ENCODE results near the gene CDH4.

DNA sequence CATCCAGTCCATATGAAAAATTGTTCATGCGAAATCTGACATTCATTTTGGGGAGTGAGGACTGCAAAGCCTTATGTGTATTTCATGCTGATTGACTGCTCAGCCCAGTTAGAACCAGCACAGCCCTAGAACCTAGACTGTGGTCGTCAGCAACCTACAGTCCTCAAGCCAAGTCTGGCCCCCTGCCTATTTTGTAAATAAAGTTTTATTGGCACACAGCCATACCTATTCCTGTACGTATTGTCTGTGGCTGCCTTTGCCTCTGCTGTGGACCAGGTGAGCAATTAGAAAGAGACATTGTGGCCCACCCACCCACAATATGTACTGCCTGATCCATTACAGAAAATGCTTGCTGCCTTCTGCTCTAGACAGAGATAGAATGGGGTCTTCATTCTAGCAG lies 422.6 kb downstream of the CDH4 start:
- TF ChIP-seq, protein P1, sequence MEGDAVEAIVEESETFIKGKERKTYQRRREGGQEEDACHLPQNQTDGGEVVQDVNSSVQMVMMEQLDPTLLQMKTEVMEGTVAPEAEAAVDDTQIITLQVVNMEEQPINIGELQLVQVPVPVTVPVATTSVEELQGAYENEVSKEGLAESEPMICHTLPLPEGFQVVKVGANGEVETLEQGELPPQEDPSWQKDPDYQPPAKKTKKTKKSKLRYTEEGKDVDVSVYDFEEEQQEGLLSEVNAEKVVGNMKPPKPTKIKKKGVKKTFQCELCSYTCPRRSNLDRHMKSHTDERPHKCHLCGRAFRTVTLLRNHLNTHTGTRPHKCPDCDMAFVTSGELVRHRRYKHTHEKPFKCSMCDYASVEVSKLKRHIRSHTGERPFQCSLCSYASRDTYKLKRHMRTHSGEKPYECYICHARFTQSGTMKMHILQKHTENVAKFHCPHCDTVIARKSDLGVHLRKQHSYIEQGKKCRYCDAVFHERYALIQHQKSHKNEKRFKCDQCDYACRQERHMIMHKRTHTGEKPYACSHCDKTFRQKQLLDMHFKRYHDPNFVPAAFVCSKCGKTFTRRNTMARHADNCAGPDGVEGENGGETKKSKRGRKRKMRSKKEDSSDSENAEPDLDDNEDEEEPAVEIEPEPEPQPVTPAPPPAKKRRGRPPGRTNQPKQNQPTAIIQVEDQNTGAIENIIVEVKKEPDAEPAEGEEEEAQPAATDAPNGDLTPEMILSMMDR (IDR thresholded peaks at IDR 0.05), result no peak
- TF ChIP-seq ZFX (IDR thresholded peaks at IDR 0.05; ENCODE audit: borderline replicate concordance), result no peak
